RWPE2 (cell line): ENCODE measurements around the gene ORC6.

Source experiments
- ATAC-seq: fragments of 200-7000 bp; cut with Tn5 transposase; 3 replicates; pipeline ENCODE4 v1.9.1; 2021; ENCODE audit warnings: low read depth
- DNase-seq: peaks from one replicate; pipeline ENCODE4 v3.0.0-alpha.2; 2020; ENCODE audit warnings: low spot score
- H3K27ac ChIP-seq: fragments of 450-650 bp; 2 replicates; pipeline ENCODE4 v1.5.1; 2017; ENCODE audit warnings: mild to moderate bottlenecking; ENCODE audit not compliant: poor library complexity, severe bottlenecking
- H3K27me3 ChIP-seq: fragments of 250-450 bp; sonication (Bioruptor Pico); 2 replicates; pipeline ENCODE4 v1.5.1; 2021; ENCODE audit warnings: mild to moderate bottlenecking, moderate library complexity; ENCODE audit not compliant: insufficient read depth, poor library complexity, severe bottlenecking
- H3K36me3 ChIP-seq: fragments of 250-450 bp; sonication (Bioruptor Pico); 2 replicates; pipeline ENCODE4 v1.5.1; 2020; ENCODE audit warnings: low read depth, mild to moderate bottlenecking, moderate library complexity
- H3K4me1 ChIP-seq: fragments of 250-450 bp; sonication (Bioruptor Pico); 2 replicates; pipeline ENCODE4 v1.5.1; 2021; ENCODE audit warnings: mild to moderate bottlenecking, moderate library complexity; ENCODE audit not compliant: insufficient read depth, poor library complexity, severe bottlenecking
- H3K4me3 ChIP-seq: fragments of 250-450 bp; sonication (Bioruptor Pico); 2 replicates; pipeline ENCODE4 v1.5.1; 2021; ENCODE audit warnings: mild to moderate bottlenecking, moderate library complexity; ENCODE audit not compliant: severe bottlenecking
- H3K9me3 ChIP-seq: fragments of 250-450 bp; sonication (Bioruptor Pico); 2 replicates; pipeline ENCODE4 v1.5.1; 2021; ENCODE audit warnings: mild to moderate bottlenecking, moderate library complexity; ENCODE audit not compliant: severe bottlenecking
- CTCF ChIP-seq: fragments of 450-650 bp; IDR thresholded peaks from one replicate; pipeline ENCODE4 v1.5.1; 2017; ENCODE audit warnings: mild to moderate bottlenecking, moderate library complexity; ENCODE audit not compliant: poor library complexity, severe bottlenecking

ORC6 gene

GRCh38 chr16:46689365-46690280 is at the start of gene ORC6:
Gene ORC6 (plus strand): TSS chr16:46689659. CDS start chr16:46689706, 47 bp downstream.
- peak within 1 kb of the TSS; percentile 60 for H3K4me3 ChIP-seq
- H3K36me3 ChIP-seq = peaks cover 42% of the 10 kb centered on the region
- peak within 1 kb of the TSS; percentile 83 for H3K27ac ChIP-seq
- no peaks in the 10 kb centered on the region for H3K27me3 ChIP-seq
- ATAC-seq = peak; percentile 81
- peaks cover 28% of the 10 kb centered on the region for H3K4me1 ChIP-seq
- no peaks in the 10 kb centered on the region for H3K9me3 ChIP-seq
- DNase-seq = peak; percentile 99
- peak; percentile 60 for TF ChIP-seq CTCF

GRCh38 chr16:46648656-46649055 is 40.8 kb upstream of the ORC6 start:
- Histone ChIP-seq H3K9me3 (no peaks in the 10 kb centered on the region), H3K4me3 (no peak overlapping the region), H3K27me3 (no peaks in the 10 kb centered on the region), H3K27ac (no peak overlapping the region), H3K36me3 (no peaks in the 10 kb centered on the region), H3K4me1 (no peaks in the 10 kb centered on the region)
- DNase-seq = no peak
- no peak for TF ChIP-seq CTCF
- ATAC-seq = no peak

- DNase-seq (no peak), ATAC-seq (no peak)
- no peaks in the 10 kb centered on the region for H3K9me3 ChIP-seq
- no peaks in the 10 kb centered on the region for H3K36me3 ChIP-seq
- no peaks in the 10 kb centered on the region for H3K27me3 ChIP-seq
- no peak overlapping the region for H3K27ac ChIP-seq
- H3K4me3 ChIP-seq = no peak overlapping the region
- no peak for TF ChIP-seq CTCF
- no peaks in the 10 kb centered on the region for H3K4me1 ChIP-seq
These were observed 39.7 kb upstream of the ORC6 start for GRCh38 chr16:46649588-46650253.

GRCh38 chr16:46650254-46650623 is 39.2 kb upstream of the ORC6 start:
- no peak for TF ChIP-seq CTCF
- no peak overlapping the region for H3K4me3 ChIP-seq
- no peaks in the 10 kb centered on the region for H3K27me3 ChIP-seq
- no peaks in the 10 kb centered on the region for H3K4me1 ChIP-seq
- no peaks in the 10 kb centered on the region for H3K36me3 ChIP-seq
- no peaks in the 10 kb centered on the region for H3K9me3 ChIP-seq
- no peak overlapping the region for H3K27ac ChIP-seq
- ATAC-seq (no peak; the same call in 2 of the 3 replicates), DNase-seq (no peak)

- H3K9me3 ChIP-seq = no peaks in the 10 kb centered on the region
- no peak for DNase-seq
- H3K27ac ChIP-seq = no peak overlapping the region
- no peaks in the 10 kb centered on the region for H3K4me1 ChIP-seq
- H3K4me3 ChIP-seq = no peak overlapping the region
- no peak for ATAC-seq
- H3K27me3 ChIP-seq = no peaks in the 10 kb centered on the region
- TF ChIP-seq CTCF = no peak
- H3K36me3 ChIP-seq = no peaks in the 10 kb centered on the region; the same call in 1 of the 2 replicates
These were observed 38.2 kb upstream of the ORC6 start for GRCh38 chr16:46651305-46651704.
